GM12891 (cell line): ENCODE measurements around the gene HIP1.

Source experiments
- POLR2A ChIP-seq: IDR thresholded peaks from 2 replicates; pipeline ENCODE4 v1.6.1; 2011; ENCODE audit warnings: low read depth, low read length, control low read depth
- POU2F2 ChIP-seq: IDR thresholded peaks from 2 replicates; pipeline ENCODE4 v1.6.1; 2011; ENCODE audit warnings: low read depth, mild to moderate bottlenecking, control low read depth, low read length, moderate library complexity

DNA sequence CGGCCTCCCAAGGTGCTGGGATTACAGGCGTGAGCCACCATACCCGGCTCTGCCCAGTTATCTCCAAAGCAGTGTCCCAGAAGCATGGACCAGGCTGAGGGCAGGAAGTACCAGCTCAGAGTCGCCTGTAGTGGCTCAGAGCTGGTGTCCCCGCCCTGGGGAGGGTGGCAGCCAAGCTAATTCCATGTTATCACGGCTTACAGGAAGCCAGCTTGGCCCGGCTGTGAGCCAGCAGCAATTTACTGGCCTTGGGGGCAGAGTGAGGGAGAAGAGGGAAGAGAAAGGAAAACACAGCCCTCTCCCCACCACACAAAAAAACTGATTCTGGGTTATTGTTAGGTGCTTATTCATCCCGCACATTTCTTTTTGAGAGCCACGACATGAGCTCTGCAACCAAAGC lies 88.1 kb downstream of the HIP1 start:
- no peak for TF ChIP-seq POLR2A
- TF ChIP-seq POU2F2: no peak
